MM.1S (cell line): ENCODE data around the gene RNF220.

Experiments
- DNase-seq: peaks from one replicate; pipeline ENCODE4 v3.0.0-alpha.2; 2015
- H2AFZ ChIP-seq: fragments of 300-600 bp; sonication (generic); 2 replicates; pipeline ENCODE4 v1.6.0; 2016; ENCODE audit warnings: antibody characterized with exemption, low read length
- H3F3A ChIP-seq: fragments of 300-600 bp; sonication (generic); 2 replicates; pipeline ENCODE4 v1.6.1; 2016; ENCODE audit warnings: mild to moderate bottlenecking, antibody characterized with exemption, low read length, moderate library complexity, mixed read lengths; ENCODE audit not compliant: insufficient read depth
- H3K27ac ChIP-seq: fragments of 300-600 bp; sonication (generic); 2 replicates; pipeline ENCODE4 v1.5.1; 2016; ENCODE audit warnings: mild to moderate bottlenecking, low read length
- H3K27me3 ChIP-seq: fragments of 300-600 bp; sonication (generic); replicated peaks from 2 replicates; pipeline ENCODE4 v1.6.0; 2016; ENCODE audit warnings: low read length; ENCODE audit not compliant: insufficient read depth
- H3K36me3 ChIP-seq: fragments of 300-600 bp; sonication (generic); replicated peaks from 2 replicates; pipeline ENCODE4 v1.6.1; 2016; ENCODE audit warnings: mild to moderate bottlenecking, low read length, mixed read lengths; ENCODE audit not compliant: insufficient read depth
- H3K4me1 ChIP-seq: fragments of 300-600 bp; sonication (generic); 2 replicates; pipeline ENCODE4 v1.6.1; 2016; ENCODE audit warnings: low read length, mixed read lengths
- H3K4me2 ChIP-seq: fragments of 300-600 bp; sonication (generic); 2 replicates; pipeline ENCODE4 v1.6.0; 2016; ENCODE audit warnings: low read depth, low read length
- H3K4me3 ChIP-seq: fragments of 300-600 bp; sonication (generic); 2 replicates; pipeline ENCODE4 v1.5.1; 2016; ENCODE audit warnings: low read length, mixed read lengths
- H3K79me2 ChIP-seq: fragments of 300-600 bp; sonication (generic); 2 replicates; pipeline ENCODE4 v1.6.1; 2016; ENCODE audit warnings: mixed run types, low read length, mixed read lengths
- H3K9ac ChIP-seq: fragments of 300-600 bp; sonication (generic); 2 replicates; pipeline ENCODE4 v1.6.1; 2016; ENCODE audit warnings: low read length, mixed read lengths
- H3K9me2 ChIP-seq: fragments of 300-600 bp; sonication (generic); replicated peaks from 2 replicates; pipeline ENCODE4 v1.6.1; 2016; ENCODE audit warnings: mild to moderate bottlenecking, low read length, mixed read lengths; ENCODE audit not compliant: insufficient read depth
- H3K9me3 ChIP-seq: fragments of 300-600 bp; sonication (generic); replicated peaks from 2 replicates; pipeline ENCODE4 v1.6.1; 2016; ENCODE audit warnings: mild to moderate bottlenecking, low read length, mixed read lengths; ENCODE audit not compliant: insufficient read depth
- H4K20me1 ChIP-seq: fragments of 300-600 bp; sonication (generic); 2 replicates; pipeline ENCODE4 v1.6.1; 2016; ENCODE audit warnings: mild to moderate bottlenecking, low read length, moderate library complexity, mixed read lengths; ENCODE audit not compliant: insufficient read depth
- EZH2 ChIP-seq: fragments of 300-600 bp; sonication (generic); optimal IDR thresholded peaks from 2 replicates; pipeline ENCODE3; 2017; ENCODE audit warnings: low read depth, mild to moderate bottlenecking, antibody characterized with exemption, low read length, mixed read lengths
- EZH2phosphoT487 ChIP-seq: fragments of 300-600 bp; sonication (generic); IDR thresholded peaks from 2 replicates; pipeline ENCODE4 v1.6.1; 2018; ENCODE audit warnings: antibody characterized with exemption, low read length
- TF ChIP-seq, protein P1 (sequence below): fragments of 300-600 bp; sonication (generic); IDR thresholded peaks from 2 replicates; pipeline ENCODE4 v1.5.1; 2016; ENCODE audit warnings: antibody characterized with exemption, low read length, mixed read lengths

RNF220 gene

DNA sequence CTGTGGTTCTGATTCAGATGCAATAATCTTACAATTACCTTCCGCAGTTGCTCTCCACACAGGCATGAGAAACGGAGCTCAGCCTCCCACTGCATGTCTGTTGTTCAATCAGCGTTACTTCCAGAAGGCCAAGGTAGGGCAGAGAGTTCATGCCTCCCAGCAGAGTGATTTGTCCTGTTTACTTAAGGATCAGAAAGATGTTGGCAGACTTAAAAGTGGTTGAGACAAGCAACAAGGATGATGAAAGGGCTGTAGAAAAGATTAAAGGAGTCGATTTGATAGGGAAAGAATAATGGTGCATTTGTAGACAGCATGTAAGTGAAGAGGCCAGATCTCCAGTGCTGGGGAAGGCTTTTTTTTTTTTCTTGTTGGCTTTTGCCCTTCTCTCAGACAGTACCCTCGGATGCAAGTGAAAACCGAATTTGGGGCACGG is 296.1 kb downstream of the RNF220 start:
- H3K4me1 ChIP-seq, result no peaks in the 10 kb centered on the region
- H3K36me3 ChIP-seq, result no peaks in the 10 kb centered on the region
- H3F3A ChIP-seq, result no peaks in the 10 kb centered on the region
- no peaks in the 10 kb centered on the region for H3K27me3 ChIP-seq
- H3K27ac ChIP-seq, result no peak overlapping the region
- no peaks in the 10 kb centered on the region for H3K79me2 ChIP-seq
- TF ChIP-seq EZH2phosphoT487, result no peak
- TF ChIP-seq, protein P1, sequence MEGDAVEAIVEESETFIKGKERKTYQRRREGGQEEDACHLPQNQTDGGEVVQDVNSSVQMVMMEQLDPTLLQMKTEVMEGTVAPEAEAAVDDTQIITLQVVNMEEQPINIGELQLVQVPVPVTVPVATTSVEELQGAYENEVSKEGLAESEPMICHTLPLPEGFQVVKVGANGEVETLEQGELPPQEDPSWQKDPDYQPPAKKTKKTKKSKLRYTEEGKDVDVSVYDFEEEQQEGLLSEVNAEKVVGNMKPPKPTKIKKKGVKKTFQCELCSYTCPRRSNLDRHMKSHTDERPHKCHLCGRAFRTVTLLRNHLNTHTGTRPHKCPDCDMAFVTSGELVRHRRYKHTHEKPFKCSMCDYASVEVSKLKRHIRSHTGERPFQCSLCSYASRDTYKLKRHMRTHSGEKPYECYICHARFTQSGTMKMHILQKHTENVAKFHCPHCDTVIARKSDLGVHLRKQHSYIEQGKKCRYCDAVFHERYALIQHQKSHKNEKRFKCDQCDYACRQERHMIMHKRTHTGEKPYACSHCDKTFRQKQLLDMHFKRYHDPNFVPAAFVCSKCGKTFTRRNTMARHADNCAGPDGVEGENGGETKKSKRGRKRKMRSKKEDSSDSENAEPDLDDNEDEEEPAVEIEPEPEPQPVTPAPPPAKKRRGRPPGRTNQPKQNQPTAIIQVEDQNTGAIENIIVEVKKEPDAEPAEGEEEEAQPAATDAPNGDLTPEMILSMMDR, result no peak
- TF ChIP-seq EZH2, result no peak
- H3K4me2 ChIP-seq, result no peak overlapping the region
- H2AFZ ChIP-seq, result no peak overlapping the region
- H3K4me3 ChIP-seq, result no peak overlapping the region
- H4K20me1 ChIP-seq, result no peaks in the 10 kb centered on the region
- no peaks in the 10 kb centered on the region for H3K9me2 ChIP-seq
- no peaks in the 10 kb centered on the region for H3K9me3 ChIP-seq
- no peak for DNase-seq
- no peak overlapping the region for H3K9ac ChIP-seq
